ENCODE results near the gene LRRC43. TPM values are rescaled to one million over a fixed set of nuclear protein-coding genes. Genes with fewer than 3 reads are reported as not detected.

The LRRC43 gene
- total RNA-seq, 1 experiment from 2014 or later = 0.61 TPM

DNA sequence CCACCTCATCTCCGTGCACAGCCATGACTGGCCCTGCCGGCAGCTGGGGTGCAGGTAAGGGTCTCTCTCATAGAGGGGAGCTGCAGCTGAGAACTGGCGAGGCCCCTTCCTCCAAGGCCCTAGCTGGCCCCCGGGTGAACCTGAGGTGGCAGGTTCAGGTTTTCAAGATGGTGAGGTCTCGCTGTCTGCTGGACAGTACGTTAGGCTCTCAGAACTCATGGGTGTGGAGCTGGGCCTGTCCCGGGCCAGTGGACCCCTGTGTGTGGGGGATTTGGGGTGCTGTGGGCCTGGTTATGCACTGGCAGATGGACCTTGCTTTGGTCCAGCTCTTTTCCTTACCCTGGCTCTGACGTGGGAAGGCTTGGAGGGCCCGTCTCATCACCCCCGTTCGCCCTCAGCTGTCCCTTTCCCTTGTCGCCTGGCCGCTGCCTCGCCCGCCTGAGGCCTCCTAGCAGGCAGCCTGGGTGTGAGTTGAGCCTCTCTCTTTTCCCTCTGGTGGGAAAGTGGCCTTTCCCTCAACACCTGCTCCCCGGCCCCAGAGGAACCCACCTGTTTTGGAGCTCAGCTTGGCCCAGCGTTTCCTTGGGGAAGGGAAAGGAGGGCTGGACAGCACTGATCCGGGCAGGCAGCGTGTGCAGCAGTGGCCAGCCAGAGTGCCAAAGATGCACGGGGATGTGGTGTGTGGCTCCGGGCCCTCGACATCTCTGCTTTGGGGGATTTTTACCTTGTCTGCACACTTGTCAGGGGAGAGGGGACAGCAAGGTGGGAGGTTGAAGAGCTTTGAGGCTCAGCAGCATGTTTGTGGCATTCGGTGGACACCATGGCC is 37.2 kb upstream of the LRRC43 start:
- Histone ChIP-seq H3K27me3 (no peaks in the 10 kb centered on the region), H3K36me3 (peaks cover 33% of the 10 kb centered on the region), H3K4me3 (no peak overlapping the region), H3K4me1 (no peaks in the 10 kb centered on the region), H3K27ac (no peak overlapping the region), H3K9me3 (replicated peaks) (peaks cover 8% of the 10 kb centered on the region)
- no peak for DNase-seq

GRCh38 chr12:122147514-122148290 is 35.2 kb upstream of the LRRC43 start:
- Histone ChIP-seq H3K4me3 (no peak overlapping the region), H3K36me3 (peaks cover 13% of the 10 kb centered on the region), H3K9me3 (replicated peaks) (peaks cover 3% of the 10 kb centered on the region), H3K4me1 (no peaks in the 10 kb centered on the region), H3K27me3 (no peaks in the 10 kb centered on the region), H3K27ac (no peak overlapping the region)
- no peak for DNase-seq

- DNase-seq = no peak
- no peaks in the 10 kb centered on the region for H3K4me1 ChIP-seq
- no peaks in the 10 kb centered on the region for H3K9me3 ChIP-seq (replicated peaks)
- H3K36me3 ChIP-seq = peaks cover 4% of the 10 kb centered on the region; the same call in 1 of the 2 replicates
- H3K27ac ChIP-seq = no peak overlapping the region
- H3K27me3 ChIP-seq = no peaks in the 10 kb centered on the region
- no peak overlapping the region for H3K4me3 ChIP-seq
Measured at GRCh38 chr12:122148657-122149056, 34.3 kb upstream of the LRRC43 start.

DNA sequence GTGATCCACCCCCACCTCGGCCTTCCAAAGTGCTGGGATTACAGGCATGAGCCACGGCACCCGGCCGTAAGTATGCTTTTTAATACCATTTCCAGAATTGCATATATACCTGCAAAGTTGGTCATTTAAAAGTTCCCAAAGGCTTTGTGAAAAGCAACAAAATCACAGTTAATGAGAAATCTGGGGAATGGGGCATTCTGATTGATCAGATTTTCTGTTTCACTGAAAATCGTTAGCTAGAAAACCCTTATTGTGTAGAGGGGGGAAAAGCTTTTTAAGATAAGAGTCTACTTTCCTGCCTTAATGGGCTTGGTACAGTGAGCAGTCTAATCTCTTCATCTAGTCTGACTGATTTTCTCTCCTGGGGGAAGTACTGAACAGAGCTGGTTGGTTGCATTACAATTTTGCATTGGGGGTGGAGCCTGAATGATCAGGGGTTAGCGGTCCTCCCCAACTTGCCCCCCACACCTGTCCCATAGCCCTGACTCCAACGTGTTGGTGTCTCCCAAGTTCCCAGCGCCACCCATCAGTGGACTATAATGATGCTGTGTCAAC is 32.7 kb upstream of the LRRC43 start:
- no peaks in the 10 kb centered on the region for H3K27me3 ChIP-seq
- no peak for DNase-seq
- H3K36me3 ChIP-seq = no peaks in the 10 kb centered on the region
- no peak overlapping the region for H3K4me3 ChIP-seq
- H3K9me3 ChIP-seq (replicated peaks) = no peaks in the 10 kb centered on the region
- H3K27ac ChIP-seq = no peak overlapping the region
- H3K4me1 ChIP-seq = no peaks in the 10 kb centered on the region

DNA sequence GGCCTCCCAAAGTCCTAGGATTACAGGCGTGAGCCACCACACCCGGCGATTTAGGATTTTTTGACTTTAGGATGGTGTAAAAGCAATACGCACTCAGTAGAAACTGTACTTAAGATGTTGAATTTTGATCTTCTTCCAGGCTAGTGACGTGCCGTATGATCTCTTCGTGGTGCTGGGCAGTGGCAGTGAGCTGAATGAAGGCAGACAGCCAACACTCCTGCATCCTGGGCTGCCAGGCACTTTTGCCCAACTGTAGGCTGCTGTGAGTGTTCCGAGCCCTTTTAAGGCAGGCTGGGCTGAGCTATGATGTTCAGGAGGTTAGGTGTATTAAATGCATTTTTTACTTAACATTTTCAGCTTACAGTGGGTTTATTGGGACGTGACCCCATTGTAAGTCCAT is 30.2 kb upstream of the LRRC43 start:
- no peak for DNase-seq
- Histone ChIP-seq H3K9me3 (replicated peaks) (no peaks in the 10 kb centered on the region), H3K36me3 (no peaks in the 10 kb centered on the region), H3K27me3 (no peaks in the 10 kb centered on the region), H3K4me3 (no peak overlapping the region), H3K27ac (no peak overlapping the region), H3K4me1 (no peaks in the 10 kb centered on the region)

GRCh38 chr12:122155705-122156104 is 27.2 kb upstream of the LRRC43 start:
- no peak overlapping the region for H3K4me3 ChIP-seq
- H3K27me3 ChIP-seq = no peaks in the 10 kb centered on the region
- H3K4me1 ChIP-seq = no peaks in the 10 kb centered on the region
- no peaks in the 10 kb centered on the region for H3K9me3 ChIP-seq (replicated peaks)
- H3K27ac ChIP-seq = no peak overlapping the region
- no peaks in the 10 kb centered on the region for H3K36me3 ChIP-seq
- DNase-seq = no peak

- H3K36me3 ChIP-seq = no peaks in the 10 kb centered on the region
- DNase-seq = no peak
- H3K27me3 ChIP-seq = no peaks in the 10 kb centered on the region
- no peaks in the 10 kb centered on the region for H3K9me3 ChIP-seq (replicated peaks)
- no peaks in the 10 kb centered on the region for H3K4me1 ChIP-seq
- no peak overlapping the region for H3K4me3 ChIP-seq
- no peak overlapping the region for H3K27ac ChIP-seq
Measured at GRCh38 chr12:122158700-122159285, 24.1 kb upstream of the LRRC43 start.

DNA sequence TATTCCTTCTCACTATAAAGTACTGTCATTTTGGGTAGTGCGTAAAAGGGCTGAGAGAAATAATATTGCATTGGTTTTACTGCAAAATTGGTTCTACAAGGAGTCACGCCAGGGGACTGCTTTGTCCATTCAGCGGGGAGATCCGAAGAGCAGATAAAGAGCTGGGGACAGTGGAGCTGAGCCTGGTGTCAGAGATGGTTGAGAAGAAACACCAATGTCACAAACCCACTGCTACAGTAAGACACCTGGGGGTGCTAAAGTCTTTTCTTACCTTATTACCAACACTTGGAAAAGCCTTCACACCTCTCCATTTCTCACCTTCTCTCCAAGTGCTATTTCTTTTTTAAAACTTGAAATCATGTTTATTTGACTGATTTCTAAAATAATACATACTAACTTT is 23.0 kb upstream of the LRRC43 start:
- H3K9me3 ChIP-seq (replicated peaks) = no peaks in the 10 kb centered on the region
- H3K27ac ChIP-seq = no peak overlapping the region
- no peak overlapping the region for H3K4me3 ChIP-seq
- H3K27me3 ChIP-seq = no peaks in the 10 kb centered on the region
- no peak for DNase-seq
- no peaks in the 10 kb centered on the region for H3K36me3 ChIP-seq
- H3K4me1 ChIP-seq = no peaks in the 10 kb centered on the region

DNA sequence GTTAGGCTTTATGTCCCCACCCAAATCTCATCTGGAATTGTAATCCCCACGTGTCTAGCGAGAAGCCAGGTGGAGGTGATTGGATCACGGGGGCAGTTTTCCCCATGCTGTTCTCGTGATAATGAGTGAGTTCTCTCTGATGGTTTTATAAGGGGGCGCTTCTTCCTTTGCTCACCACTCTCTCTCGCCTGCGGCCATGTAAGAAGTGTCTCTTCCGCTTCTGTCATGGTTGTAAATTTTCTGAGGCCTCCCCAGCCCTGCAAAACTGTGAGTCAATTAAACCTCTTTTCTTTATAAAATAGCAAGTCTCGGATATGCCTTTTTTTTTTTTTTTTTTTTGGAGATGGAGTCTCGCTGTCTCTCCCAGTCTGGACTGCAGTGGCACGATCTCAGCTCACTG is 22.2 kb upstream of the LRRC43 start:
- no peak for DNase-seq
- Histone ChIP-seq H3K36me3 (no peaks in the 10 kb centered on the region), H3K27ac (no peak overlapping the region), H3K4me1 (no peaks in the 10 kb centered on the region), H3K9me3 (replicated peaks) (no peaks in the 10 kb centered on the region), H3K27me3 (no peaks in the 10 kb centered on the region), H3K4me3 (no peak overlapping the region)

GRCh38 chr12:122161682-122162081 is 21.2 kb upstream of the LRRC43 start:
- no peaks in the 10 kb centered on the region for H3K4me1 ChIP-seq
- no peaks in the 10 kb centered on the region for H3K9me3 ChIP-seq (replicated peaks)
- H3K27me3 ChIP-seq = no peaks in the 10 kb centered on the region
- no peak overlapping the region for H3K27ac ChIP-seq
- no peak for DNase-seq
- H3K4me3 ChIP-seq = no peak overlapping the region
- H3K36me3 ChIP-seq = no peaks in the 10 kb centered on the region

- H3K9me3 ChIP-seq (replicated peaks) = no peaks in the 10 kb centered on the region
- H3K4me1 ChIP-seq = no peaks in the 10 kb centered on the region
- H3K4me3 ChIP-seq = no peak overlapping the region
- DNase-seq = no peak
- no peak overlapping the region for H3K27ac ChIP-seq
- H3K36me3 ChIP-seq = no peaks in the 10 kb centered on the region
- H3K27me3 ChIP-seq = no peaks in the 10 kb centered on the region
Measured at GRCh38 chr12:122162976-122163375, 19.9 kb upstream of the LRRC43 start.

DNA sequence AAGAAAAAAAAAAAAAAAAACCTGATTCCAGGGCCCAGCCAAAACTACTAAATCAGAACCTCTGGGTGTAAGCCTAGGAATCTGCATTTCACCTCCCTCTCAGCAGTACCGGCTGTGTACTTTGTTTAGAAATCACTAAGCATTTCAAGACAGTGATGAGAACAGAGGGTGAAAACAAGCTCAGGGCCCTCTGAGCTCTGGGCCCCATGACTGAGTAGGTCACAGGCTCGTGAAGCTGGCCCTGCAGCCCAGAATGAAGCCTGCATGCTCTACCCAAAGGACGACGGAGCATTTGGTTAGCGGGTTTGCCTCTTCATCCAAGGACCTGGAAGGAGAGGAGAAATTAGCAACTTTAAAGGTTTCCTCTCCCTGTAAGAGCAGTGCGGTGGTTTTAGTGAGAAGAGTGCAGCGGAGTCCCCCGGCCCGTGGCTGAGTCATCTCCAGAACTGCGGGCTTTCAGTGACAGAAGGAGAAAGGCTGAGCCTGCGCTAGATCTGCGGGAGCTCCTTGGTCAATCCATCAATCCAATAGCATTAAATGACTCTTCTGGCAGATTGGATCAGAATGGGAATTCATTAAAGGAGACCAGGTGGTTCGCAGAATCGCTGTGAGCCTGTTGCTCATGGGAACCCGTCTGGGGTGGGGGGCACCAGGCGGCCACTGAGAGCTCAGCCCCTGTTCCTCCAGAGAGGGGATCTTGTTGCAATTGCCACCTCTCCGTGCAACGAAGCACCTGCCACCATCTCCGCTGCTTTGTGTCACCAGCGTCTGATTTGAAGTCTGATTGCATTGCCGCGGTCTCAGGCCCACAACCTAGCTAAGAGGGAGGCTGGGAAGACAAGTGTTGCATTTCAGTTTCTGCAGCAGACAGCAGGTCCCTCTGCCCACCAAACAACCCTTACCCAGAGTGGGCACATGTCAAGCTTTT is 16.2 kb upstream of the LRRC43 start:
- Histone ChIP-seq H3K36me3 (no peaks in the 10 kb centered on the region), H3K9me3 (replicated peaks) (no peaks in the 10 kb centered on the region), H3K4me1 (no peaks in the 10 kb centered on the region), H3K4me3 (no peak overlapping the region), H3K27ac (no peak overlapping the region), H3K27me3 (no peaks in the 10 kb centered on the region)
- no peak for DNase-seq

- Histone ChIP-seq H3K36me3 (no peaks in the 10 kb centered on the region), H3K9me3 (replicated peaks) (no peaks in the 10 kb centered on the region), H3K4me3 (no peak overlapping the region), H3K27ac (no peak overlapping the region), H3K4me1 (peaks cover 3% of the 10 kb centered on the region; the same call in 1 of the 2 replicates), H3K27me3 (no peaks in the 10 kb centered on the region)
- no peak for DNase-seq
Measured at GRCh38 chr12:122167356-122167925, 15.5 kb upstream of the LRRC43 start.

DNA sequence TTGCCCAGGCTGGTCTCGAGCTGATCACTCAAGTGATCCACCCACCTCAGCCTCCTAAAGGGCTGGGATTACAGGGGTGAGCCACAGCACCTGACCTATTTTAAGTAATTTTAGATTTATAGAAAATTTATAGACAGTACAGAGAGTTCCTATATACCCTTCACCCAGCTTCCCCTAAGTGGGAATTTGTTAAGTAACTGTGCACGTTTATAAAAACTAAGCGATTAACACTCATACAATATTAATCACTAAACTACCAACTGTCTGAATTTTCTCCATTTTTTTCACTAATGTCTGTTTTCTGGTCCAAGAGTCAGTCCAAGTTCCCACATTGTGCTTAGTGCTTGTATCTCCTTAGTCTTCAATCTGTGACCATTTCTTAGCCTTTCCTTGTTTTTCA is 14.4 kb upstream of the LRRC43 start:
- Histone ChIP-seq H3K27me3 (no peaks in the 10 kb centered on the region), H3K4me3 (no peak overlapping the region), H3K9me3 (replicated peaks) (no peaks in the 10 kb centered on the region), H3K27ac (no peak overlapping the region), H3K36me3 (no peaks in the 10 kb centered on the region), H3K4me1 (peaks cover 7% of the 10 kb centered on the region; the same call in 1 of the 2 replicates)
- DNase-seq = no peak
